Kidney (tissue), 14 donors: ENCODE measurements around the gene NFX1. TPM values are rescaled to one million over a fixed set of nuclear protein-coding genes. Genes with fewer than 3 reads are reported as not detected.

ENCODE experiments used
- DNase-seq, 5 donors: peaks; one replicate each; pipeline ENCODE4 v3.0.0-alpha.2; 2013 to 2020
- FAIRE-seq: peaks from 2 replicates; lab custom pipeline; 2012; peaks lifted over from hg19 to GRCh38; lab: Jason Lieb, UNC
- H3K27ac ChIP-seq, 2 donors: one replicate each; pipeline ENCODE4 v1.7.0; 2013; ENCODE audit warnings: low read depth in 2 of 2, low read length in 2 of 2, inconsistent platforms in 1 of 2
- H3K27me3 ChIP-seq: one replicate; pipeline ENCODE4 v1.7.1; 2013; ENCODE audit warnings: low read length, inconsistent platforms; ENCODE audit not compliant: control insufficient read depth, insufficient read depth
- H3K36me3 ChIP-seq, 3 donors: one replicate each; pipeline versions ENCODE4 v1.7.0 to v1.7.1; 2013; ENCODE audit warnings: low read length in 3 of 3, control low read depth in 1 of 3, inconsistent platforms in 1 of 3; ENCODE audit not compliant: insufficient read depth in 3 of 3, control insufficient read depth in 2 of 3
- H3K4me1 ChIP-seq, 3 donors: one replicate each; pipeline versions ENCODE4 v1.7.0 to v1.7.1; 2013; ENCODE audit warnings: low read length in 3 of 3, inconsistent platforms in 1 of 3, low read depth in 1 of 3; ENCODE audit not compliant: control insufficient read depth in 2 of 3, insufficient read depth in 2 of 3
- H3K4me3 ChIP-seq, 3 donors: one replicate each; pipeline versions ENCODE4 v1.7.0 to v1.8.1; 2013; ENCODE audit warnings: low read length in 3 of 3, control low read depth in 1 of 3, inconsistent platforms in 1 of 3
- H3K9ac ChIP-seq, 3 donors: one replicate each; pipeline versions ENCODE4 v1.7.0 to v1.7.1; 2013; ENCODE audit warnings: low read length in 3 of 3, control low read depth in 1 of 3, inconsistent platforms in 1 of 3
- H3K9me3 ChIP-seq, 3 donors: one replicate each; pipeline versions ENCODE4 v1.7.0 to v1.7.1; 2013; ENCODE audit warnings: low read length in 3 of 3, control low read depth in 1 of 3, inconsistent platforms in 1 of 3; ENCODE audit not compliant: control insufficient read depth in 2 of 3, insufficient read depth in 1 of 3
- CTCF ChIP-seq: IDR thresholded peaks from 3 replicates; pipeline ENCODE4 v1.5.1; 2012; ENCODE audit warnings: mild to moderate bottlenecking, moderate library complexity, borderline replicate concordance; ENCODE audit not compliant: insufficient read depth; ENCODE audit errors: extremely low read depth
- intact Hi-C: fragments of 100-400 bp; cut with DNase I; formaldehyde crosslinking; loops from one replicate; pipeline ENCODE4 v1.11.1; 2022
- polyA plus RNA-seq: library from polyadenylated mRNA; stranded (reverse); fragments of 350-450 nt; fragmentation: Illumina TruSeq; extraction: RNeasy Lipid Tissue Mini Kit (QIAGEN cat#74804); gene quantifications from one replicate; pipeline ENCODE4 v1.2.3, GENCODE V29; 2014; ENCODE audit warnings: low read depth, low replicate concordance; ENCODE audit not compliant: insufficient read depth
- total RNA-seq: library from RNA; stranded (reverse); fragmentation: NEBNext Ultra II Directional; extraction: Animal tissue kit (Norgen Biotek cat#: 25700); gene quantifications from one replicate; pipeline ENCODE4 v1.2.1, GENCODE V29; 2021
- donor health status: control.
- donor health status: control.
- donor health status: control.
- donor health status: control.
- donor health status: control.
- donor health status: DM: yes; HTN: yes; CAD: no.
- donor health status: Normal renal cell carcinoma (clear cell type).

NFX1 gene
- total and polyA plus RNA-seq, 2 donors from 2014 or later: 12.2 to 46.3 TPM

GRCh38 chr9:33349743-33350142 is 59.4 kb downstream of the NFX1 start:
- H3K9me3 ChIP-seq: no peaks in the 10 kb centered on the region
- FAIRE-seq (no peak), DNase-seq (no peak)

GRCh38 chr9:33350310-33350709 is 60.0 kb downstream of the NFX1 start:
- DNase-seq (peak in 2 of 5 donors; percentile 4 to 15), FAIRE-seq (peak; percentile 33)
- intact Hi-C loops: no loop called here
- Histone ChIP-seq H3K4me3 (no peak overlapping the region), H3K4me1 (peaks cover 0 to 3% (median 0%) of the 10 kb centered on the region in 3 donors), H3K9me3 (no peaks in the 10 kb centered on the region), H3K36me3 (peaks cover 7 to 37% (median 16%) of the 10 kb centered on the region in 3 donors), H3K9ac (no peak overlapping the region), H3K27me3 (no peaks in the 10 kb centered on the region), H3K27ac (no peak overlapping the region)
- no peak for TF ChIP-seq CTCF

More at GRCh38 chr9:33349743-33350142, 59.4 kb downstream of the NFX1 start:
- peaks cover 0 to 3% (median 0%) of the 10 kb centered on the region in 3 donors for H3K4me1 ChIP-seq
- intact Hi-C loops: no loop called here
- no peak overlapping the region for H3K9ac ChIP-seq
- H3K4me3 ChIP-seq: no peak overlapping the region
- peaks cover 7 to 33% (median 16%) of the 10 kb centered on the region in 3 donors for H3K36me3 ChIP-seq
- no peak overlapping the region for H3K27ac ChIP-seq
- TF ChIP-seq CTCF: no peak
- H3K27me3 ChIP-seq: no peaks in the 10 kb centered on the region

GRCh38 chr9:33351547-33351946 is 61.2 kb downstream of the NFX1 start:
- no peak for FAIRE-seq
- no peak overlapping the region for H3K27ac ChIP-seq

More at GRCh38 chr9:33351547-33351946, 61.2 kb downstream of the NFX1 start:
- no peaks in the 10 kb centered on the region for H3K27me3 ChIP-seq
- no peak overlapping the region for H3K9ac ChIP-seq
- no peak for DNase-seq
- no peak overlapping the region for H3K4me3 ChIP-seq
- H3K9me3 ChIP-seq: no peaks in the 10 kb centered on the region
- TF ChIP-seq CTCF: no peak
- peaks cover 7 to 33% (median 9%) of the 10 kb centered on the region in 3 donors for H3K36me3 ChIP-seq
- intact Hi-C loops: no loop called here
- peaks cover 0 to 3% (median 0%) of the 10 kb centered on the region in 3 donors for H3K4me1 ChIP-seq
